Caco-2 (cell line): ENCODE results near the gene ZNF365. TPM values are rescaled to one million over a fixed set of nuclear protein-coding genes. Genes with fewer than 3 reads are reported as not detected.

Experiments used
- BruUV-seq: library from RNA; stranded (reverse); fragments of 400-500 nt; replicated peaks from 2 replicates; lab custom pipeline; 2021; lab: Mats Ljungman, UMichigan
- CTCF ChIA-PET: fragments of 300-600 bp; sonication (Branson Sonifier 250); formaldehyde crosslinking; loops from one replicate; lab custom pipeline; 2022; ENCODE audit warnings: antibody characterized with exemption; lab: Charles Lee
- POLR2A ChIA-PET: fragments of 300-600 bp; sonication (Branson Sonifier 250); formaldehyde crosslinking; loops from one replicate; lab custom pipeline; 2022; ENCODE audit warnings: antibody characterized with exemption; lab: Charles Lee
- DNase-seq, 2 experiments: peaks; one replicate each; pipeline versions ENCODE4 v3.0.0 to v3.0.0-alpha.2; 2020 to 2022
- H3K27me3 ChIP-seq: replicated peaks from 2 replicates; pipeline ENCODE4 v1.6.0; 2011; ENCODE audit warnings: low read length; ENCODE audit not compliant: control insufficient read depth, insufficient read depth
- H3K36me3 ChIP-seq: 2 replicates; pipeline ENCODE4 v1.5.1; 2011; ENCODE audit warnings: low read length; ENCODE audit not compliant: control insufficient read depth, insufficient read depth
- H3K4me1 ChIP-seq: fragments of 250-450 bp; sonication (Bioruptor Pico); 2 replicates; pipeline ENCODE4 v1.5.1; 2020; ENCODE audit warnings: mild to moderate bottlenecking
- H3K4me3 ChIP-seq: 2 replicates; pipeline ENCODE4 v1.5.1; 2011; ENCODE audit warnings: low read depth, mild to moderate bottlenecking, control low read depth, low read length
- H3K9me3 ChIP-seq: fragments of 250-450 bp; sonication (Bioruptor Pico); 2 replicates; pipeline ENCODE4 v1.5.1; 2020; ENCODE audit warnings: mild to moderate bottlenecking, moderate library complexity
- H3K27ac Mint-ChIP-seq: one replicate; pipeline ENCODE4 v1.8.0; 2022; ENCODE audit warnings: mixed read lengths; ENCODE audit not compliant: unreplicated experiment
- H3K27me3 Mint-ChIP-seq: one replicate; pipeline ENCODE4 v1.8.0; 2022; ENCODE audit warnings: mixed read lengths; ENCODE audit not compliant: insufficient read depth, unreplicated experiment
- H3K36me3 Mint-ChIP-seq: one replicate; pipeline ENCODE4 v1.8.0; 2022; ENCODE audit warnings: mild to moderate bottlenecking, mixed read lengths; ENCODE audit not compliant: insufficient read depth, unreplicated experiment
- H3K4me1 Mint-ChIP-seq: one replicate; pipeline ENCODE4 v1.8.0; 2022; ENCODE audit warnings: low read depth, mixed read lengths; ENCODE audit not compliant: unreplicated experiment
- H3K4me3 Mint-ChIP-seq: one replicate; pipeline ENCODE4 v1.8.0; 2022; ENCODE audit warnings: mild to moderate bottlenecking, moderate library complexity, mixed read lengths; ENCODE audit not compliant: unreplicated experiment
- H3K9me3 Mint-ChIP-seq: one replicate; pipeline ENCODE4 v1.8.0; 2022; ENCODE audit warnings: mixed read lengths; ENCODE audit not compliant: unreplicated experiment
- intact Hi-C: fragments of 100-400 bp; cut with micrococcal nuclease; formaldehyde crosslinking; loops from one replicate; pipeline ENCODE4 v1.10.0; 2022; ENCODE audit not compliant: unreplicated experiment
- total RNA-seq: library from RNA; stranded (reverse); gene quantifications from 2 replicates; pipeline ENCODE4 v1.2.3, GENCODE V29; 2022
- TF ChIP-seq, protein P1 (sequence below), 2 experiments: fragments of 200-600 bp in 1 of 2; IDR thresholded peaks; 1 replicate in 1 of 2; 2 replicates in 1 of 2; pipeline versions ENCODE4 v1.5.1 to v1.8.0; 2011 to 2022; ENCODE audit warnings: antibody characterized with exemption in 1 of 2, control low read depth in 1 of 2, inconsistent platforms in 1 of 2, low read depth in 1 of 2, low read length in 1 of 2, mild to moderate bottlenecking in 1 of 2, moderate library complexity in 1 of 2; ENCODE audit not compliant: insufficient read depth in 1 of 2, severe bottlenecking in 1 of 2, unreplicated experiment in 1 of 2

ZNF365 gene
- total RNA-seq, 1 experiment from 2014 or later: not detected

DNA sequence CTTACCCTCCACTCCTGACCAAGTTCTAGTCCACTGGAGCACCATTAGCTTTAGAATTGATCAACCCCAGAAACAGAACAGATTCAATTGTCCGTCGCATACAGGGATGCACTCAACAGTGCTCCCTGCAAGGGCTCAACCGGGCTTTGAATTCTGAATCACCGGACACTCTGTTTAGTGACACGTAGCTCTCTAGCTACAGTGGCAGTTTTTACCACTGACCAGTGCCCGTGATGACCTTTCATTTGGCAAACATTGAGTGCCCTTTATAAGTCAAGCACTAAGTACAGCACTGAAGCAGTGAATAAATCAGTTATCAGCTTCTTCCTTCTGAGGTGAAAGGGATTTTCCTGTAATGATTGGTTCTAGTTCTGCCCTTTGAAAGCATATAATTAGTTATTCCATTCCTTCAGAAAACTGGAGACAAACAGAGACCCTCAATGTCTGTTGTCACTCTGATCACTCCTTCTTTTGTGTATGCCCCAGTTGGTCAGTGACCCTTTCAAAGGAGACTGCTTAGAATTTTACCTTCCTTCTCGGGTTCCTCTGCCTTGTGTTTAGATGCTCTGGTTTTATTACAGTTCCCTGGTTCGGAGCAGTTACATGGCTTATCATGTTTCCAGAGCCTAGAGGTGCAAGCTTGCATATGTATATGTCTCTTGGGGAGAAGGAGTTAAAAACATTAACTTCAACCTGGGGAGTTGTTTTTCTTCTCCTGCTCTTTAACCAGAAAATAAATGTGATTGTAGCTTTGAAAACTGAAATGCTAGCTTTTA is 68.9 kb downstream of the ZNF365 start:
- TF ChIP-seq, protein P1, sequence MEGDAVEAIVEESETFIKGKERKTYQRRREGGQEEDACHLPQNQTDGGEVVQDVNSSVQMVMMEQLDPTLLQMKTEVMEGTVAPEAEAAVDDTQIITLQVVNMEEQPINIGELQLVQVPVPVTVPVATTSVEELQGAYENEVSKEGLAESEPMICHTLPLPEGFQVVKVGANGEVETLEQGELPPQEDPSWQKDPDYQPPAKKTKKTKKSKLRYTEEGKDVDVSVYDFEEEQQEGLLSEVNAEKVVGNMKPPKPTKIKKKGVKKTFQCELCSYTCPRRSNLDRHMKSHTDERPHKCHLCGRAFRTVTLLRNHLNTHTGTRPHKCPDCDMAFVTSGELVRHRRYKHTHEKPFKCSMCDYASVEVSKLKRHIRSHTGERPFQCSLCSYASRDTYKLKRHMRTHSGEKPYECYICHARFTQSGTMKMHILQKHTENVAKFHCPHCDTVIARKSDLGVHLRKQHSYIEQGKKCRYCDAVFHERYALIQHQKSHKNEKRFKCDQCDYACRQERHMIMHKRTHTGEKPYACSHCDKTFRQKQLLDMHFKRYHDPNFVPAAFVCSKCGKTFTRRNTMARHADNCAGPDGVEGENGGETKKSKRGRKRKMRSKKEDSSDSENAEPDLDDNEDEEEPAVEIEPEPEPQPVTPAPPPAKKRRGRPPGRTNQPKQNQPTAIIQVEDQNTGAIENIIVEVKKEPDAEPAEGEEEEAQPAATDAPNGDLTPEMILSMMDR (IDR thresholded peaks at IDR 0.05; ENCODE audit: insufficient read depth in 1 of 2, low read depth in 1 of 2, low read length in 1 of 2, severe bottlenecking in 1 of 2, unreplicated experiment in 1 of 2): no peak
- no peak overlapping the region for H3K4me3 Mint-ChIP-seq
- ChIA-PET CTCF (no interaction called here), POLR2A (no interaction called here)
- no peaks in the 10 kb centered on the region for H3K4me1 Mint-ChIP-seq
- H3K27me3 Mint-ChIP-seq: peaks cover 26% of the 10 kb centered on the region
- BruUV-seq: no TSS peak
- no peaks in the 10 kb centered on the region for H3K27me3 ChIP-seq
- H3K27ac Mint-ChIP-seq: no peak overlapping the region
- H3K4me3 ChIP-seq: no peak overlapping the region
- intact Hi-C loops: no loop called here
- no peaks in the 10 kb centered on the region for H3K36me3 Mint-ChIP-seq
- DNase-seq: no peak
- H3K9me3 Mint-ChIP-seq: peaks cover 15% of the 10 kb centered on the region
- no peaks in the 10 kb centered on the region for H3K36me3 ChIP-seq
- no peaks in the 10 kb centered on the region for H3K4me1 ChIP-seq
- no peaks in the 10 kb centered on the region for H3K9me3 ChIP-seq

DNA sequence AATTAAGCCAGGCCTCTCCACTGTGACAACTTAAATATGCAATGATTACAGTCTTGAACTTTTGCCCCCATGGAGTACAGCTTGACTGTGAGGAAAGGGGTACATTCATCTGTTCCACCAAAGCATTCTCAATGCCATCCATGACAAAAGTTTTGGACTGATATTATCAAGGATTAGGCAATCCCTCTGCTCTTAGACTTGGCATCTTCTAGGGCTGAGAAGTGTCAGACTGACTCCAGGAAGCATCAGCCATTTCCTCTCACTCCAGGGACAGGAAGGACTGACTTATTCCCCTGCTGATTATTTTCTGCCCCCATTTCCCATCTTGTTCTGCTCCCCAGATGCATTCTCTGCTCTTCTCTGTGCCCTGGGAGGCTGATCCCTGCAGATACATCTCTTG is 69.7 kb downstream of the ZNF365 start:
- Mint-ChIP-seq H3K27ac (no peak overlapping the region), H3K27me3 (peaks cover 26% of the 10 kb centered on the region), H3K4me1 (no peaks in the 10 kb centered on the region), H3K4me3 (no peak overlapping the region), H3K9me3 (peaks cover 12% of the 10 kb centered on the region), H3K36me3 (no peaks in the 10 kb centered on the region)
- ChIA-PET POLR2A (no interaction called here), CTCF (no interaction called here)
- no peak for DNase-seq
- no peaks in the 10 kb centered on the region for H3K9me3 ChIP-seq
- H3K27me3 ChIP-seq: no peaks in the 10 kb centered on the region
- intact Hi-C loops: no loop called here
- BruUV-seq: no TSS peak
- TF ChIP-seq, protein P1 (IDR thresholded peaks at IDR 0.05; ENCODE audit: insufficient read depth in 1 of 2, low read depth in 1 of 2, low read length in 1 of 2, severe bottlenecking in 1 of 2, unreplicated experiment in 1 of 2): no peak
- H3K4me1 ChIP-seq: no peaks in the 10 kb centered on the region
- H3K36me3 ChIP-seq: no peaks in the 10 kb centered on the region
- H3K4me3 ChIP-seq: no peak overlapping the region

DNA sequence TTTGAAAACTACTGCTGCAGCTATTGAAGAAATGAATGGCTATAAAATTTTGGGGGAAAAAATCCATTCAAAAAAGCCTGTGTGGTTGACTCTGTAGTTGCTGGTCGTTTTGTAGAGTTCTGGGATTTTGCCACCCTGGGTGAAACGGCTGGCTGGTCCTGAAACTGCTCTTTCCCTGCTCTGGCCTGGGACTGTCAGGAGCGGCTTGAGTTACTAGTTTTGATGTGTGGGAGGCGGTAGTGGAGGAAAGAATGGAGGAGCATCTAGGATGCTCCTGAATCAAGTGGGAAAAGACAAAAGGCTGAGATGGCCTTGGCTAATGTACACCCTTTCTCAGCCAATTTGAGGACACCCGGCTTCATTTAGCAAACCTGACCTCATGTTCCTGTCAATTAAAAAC is 72.5 kb downstream of the ZNF365 start:
- CTCF ChIA-PET: no interaction called here
- H3K4me3 Mint-ChIP-seq: no peak overlapping the region
- H3K36me3 Mint-ChIP-seq: no peaks in the 10 kb centered on the region
- no peak overlapping the region for H3K27ac Mint-ChIP-seq
- no peaks in the 10 kb centered on the region for H3K27me3 ChIP-seq
- no peak for DNase-seq
- POLR2A ChIA-PET: no interaction called here
- TF ChIP-seq, protein P1 (IDR thresholded peaks at IDR 0.05; ENCODE audit: insufficient read depth in 1 of 2, low read depth in 1 of 2, low read length in 1 of 2, severe bottlenecking in 1 of 2, unreplicated experiment in 1 of 2): no peak
- H3K9me3 Mint-ChIP-seq: no peaks in the 10 kb centered on the region
- no TSS peak for BruUV-seq
- H3K4me3 ChIP-seq: no peak overlapping the region
- H3K9me3 ChIP-seq: no peaks in the 10 kb centered on the region
- no peaks in the 10 kb centered on the region for H3K4me1 Mint-ChIP-seq
- H3K36me3 ChIP-seq: no peaks in the 10 kb centered on the region
- H3K27me3 Mint-ChIP-seq: peaks cover 24% of the 10 kb centered on the region
- H3K4me1 ChIP-seq: no peaks in the 10 kb centered on the region
- intact Hi-C loops: no loop called here
